Activated CD4-positive, alpha-beta T cell treated with anti-CD3 and anti-CD28 coated beads, Interleukin-2, amount 50 U/mL, for 48 hours (primary cell): Measurements from ENCODE around the gene HTR7.
A peak's percentile ranks its signal among the peaks of the same experiment; 100 is the strongest.
"Not testable (repeated sequence)": the region's sequence is repeated elsewhere in the genome, so short reads cannot be mapped to it uniquely, and the experiment has no call there.

Experiments
- DNase-seq, 2 experiments: peaks; one replicate each; pipeline ENCODE4 v3.0.0-alpha.2; 2020

Gene HTR7

GRCh38 chr10:90856964-90857634 is 740 bp downstream of the HTR7 start:
- peak in 1 of 2 experiments; percentile 10 for DNase-seq

GRCh38 chr10:90856261-90856660 is 1.6 kb downstream of the HTR7 start:
- DNase-seq = no peak

GRCh38 chr10:90855126-90855525 is 2.7 kb downstream of the HTR7 start:
- DNase-seq = no peak

- no peak for DNase-seq
Observed at GRCh38 chr10:90849956-90850749, 7.7 kb downstream of the HTR7 start.

GRCh38 chr10:90847436-90847835 is 10.4 kb downstream of the HTR7 start:
- no peak for DNase-seq

GRCh38 chr10:90846746-90847145 is 11.1 kb downstream of the HTR7 start:
- DNase-seq = no peak

GRCh38 chr10:90845726-90846125 is 12.1 kb downstream of the HTR7 start:
- no peak for DNase-seq

- no peak for DNase-seq
Observed at GRCh38 chr10:90842725-90843124, 15.1 kb downstream of the HTR7 start.

GRCh38 chr10:90837486-90837885 is 20.4 kb downstream of the HTR7 start:
- no peak for DNase-seq

- DNase-seq = no peak
Observed at GRCh38 chr10:90834326-90834725, 23.5 kb downstream of the HTR7 start.

- no peak for DNase-seq
Observed at GRCh38 chr10:90832111-90832510, 25.7 kb downstream of the HTR7 start.

- DNase-seq = no peak
Observed at GRCh38 chr10:90822508-90822907, 35.3 kb downstream of the HTR7 start.

GRCh38 chr10:90821864-90822263 is 36.0 kb downstream of the HTR7 start:
- DNase-seq = not testable (repeated sequence)

- no peak for DNase-seq
Observed at GRCh38 chr10:90819911-90820310, 37.9 kb downstream of the HTR7 start.

GRCh38 chr10:90818736-90819135 is 39.1 kb downstream of the HTR7 start:
- no peak for DNase-seq

GRCh38 chr10:90817128-90817889 is 40.5 kb downstream of the HTR7 start:
- DNase-seq = no peak

GRCh38 chr10:90816466-90816865 is 41.4 kb downstream of the HTR7 start:
- DNase-seq = no peak

- no peak for DNase-seq
Observed at GRCh38 chr10:90813594-90814365, 44.1 kb downstream of the HTR7 start.

GRCh38 chr10:90807106-90807505 is 50.7 kb downstream of the HTR7 start:
- DNase-seq = not testable (repeated sequence)

GRCh38 chr10:90806677-90807076 is 51.2 kb downstream of the HTR7 start:
- no peak for DNase-seq

GRCh38 chr10:90805206-90805605 is 52.6 kb downstream of the HTR7 start:
- DNase-seq = no peak

- DNase-seq = no peak
Observed at GRCh38 chr10:90804354-90804753, 53.5 kb downstream of the HTR7 start.

GRCh38 chr10:90801608-90802007 is 56.2 kb downstream of the HTR7 start:
- no peak for DNase-seq
